Keratinocyte (primary cell): ENCODE data around the gene TTN. TPM values are rescaled to one million over a fixed set of nuclear protein-coding genes. Genes with fewer than 3 reads are reported as not detected.

ENCODE experiments used
- DNase-seq: peaks from one replicate; pipeline ENCODE4 v3.0.0-alpha.2; 2011; ENCODE audit warnings: low read depth, missing footprints, low spot score
- FAIRE-seq: peaks from 2 replicates; lab custom pipeline; 2011; peaks lifted over from hg19 to GRCh38; lab: Jason Lieb, UNC
- H2AFZ ChIP-seq: 2 replicates; pipeline ENCODE4 v1.6.0; 2012; ENCODE audit warnings: low read length, control low read depth, inconsistent platforms; ENCODE audit not compliant: control insufficient read depth
- H3K27ac ChIP-seq: 2 replicates; pipeline ENCODE4 v1.5.1; 2011; ENCODE audit warnings: low read length; ENCODE audit not compliant: control insufficient read depth, insufficient read depth
- H3K27me3 ChIP-seq: 3 replicates; pipeline ENCODE4 v1.6.0; 2011; ENCODE audit warnings: low read length; ENCODE audit not compliant: control insufficient read depth, insufficient read depth; ENCODE audit errors: extremely low read depth
- H3K36me3 ChIP-seq, 2 experiments: 2 replicates in 1 of 2; 3 replicates in 1 of 2; pipeline ENCODE4 v1.5.1; 2011; ENCODE audit warnings: low read length in 2 of 2, mild to moderate bottlenecking in 1 of 2; ENCODE audit not compliant: control insufficient read depth in 2 of 2, insufficient read depth in 2 of 2; ENCODE audit errors: extremely low read depth in 1 of 2
- H3K4me1 ChIP-seq: 3 replicates; pipeline ENCODE4 v1.5.1; 2011; ENCODE audit warnings: low read length; ENCODE audit not compliant: control insufficient read depth, insufficient read depth; ENCODE audit errors: extremely low read depth
- H3K4me2 ChIP-seq: 3 replicates; pipeline ENCODE4 v1.6.0; 2011; ENCODE audit warnings: low read depth, low read length; ENCODE audit not compliant: control insufficient read depth, insufficient read depth; ENCODE audit errors: extremely low read depth
- H3K4me3 ChIP-seq, 3 experiments: fragments of 200-600 bp in 1 of 3; sonication (generic) in 1 of 3; 2 replicates in 2 of 3; 3 replicates in 1 of 3; pipeline ENCODE4 v1.5.1; 2011 to 2016; ENCODE audit warnings: low read length in 3 of 3, mild to moderate bottlenecking in 3 of 3, control low read depth in 2 of 3, inconsistent platforms in 1 of 3, low read depth in 1 of 3, mixed read lengths in 1 of 3, mixed run types in 1 of 3, moderate library complexity in 1 of 3; ENCODE audit not compliant: control insufficient read depth in 2 of 3, insufficient read depth in 2 of 3; ENCODE audit errors: extremely low read depth in 1 of 3
- H3K79me2 ChIP-seq: 2 replicates; pipeline ENCODE4 v1.6.0; 2012; ENCODE audit warnings: low read length; ENCODE audit not compliant: control insufficient read depth, insufficient read depth
- H3K9ac ChIP-seq: 3 replicates; pipeline ENCODE4 v1.6.0; 2011; ENCODE audit warnings: low read length; ENCODE audit not compliant: control insufficient read depth, insufficient read depth; ENCODE audit errors: extremely low read depth
- H3K9me1 ChIP-seq: 3 replicates; pipeline ENCODE4 v1.6.0; 2011; ENCODE audit warnings: low read length; ENCODE audit not compliant: control insufficient read depth, insufficient read depth; ENCODE audit errors: extremely low read depth
- H3K9me3 ChIP-seq: 2 replicates; pipeline ENCODE4 v1.5.1; 2012; ENCODE audit warnings: low read depth, low read length; ENCODE audit not compliant: control insufficient read depth
- H4K20me1 ChIP-seq: 3 replicates; pipeline ENCODE4 v1.6.0; 2011; ENCODE audit warnings: low read length; ENCODE audit not compliant: control insufficient read depth, insufficient read depth; ENCODE audit errors: extremely low read depth
- EZH2 ChIP-seq: IDR thresholded peaks from one replicate; pipeline ENCODE4 v1.6.1; 2012; ENCODE audit warnings: inconsistent platforms, mild to moderate bottlenecking, low read length, moderate library complexity
- dilution Hi-C: fragments of 300-500 bp; cut with MboI; formaldehyde crosslinking; loops from one replicate; pipeline ENCODE4 v1.7.0; 2020; ENCODE audit warnings: low sequenced_read_pairs; ENCODE audit not compliant: extremely low pct_ligation_motif_present
- polyA plus RNA-seq, 5 experiments: library from polyadenylated mRNA; depleted of rRNA in 3 of 5; stranded (reverse) in 3 of 5; stranded (forward) in 1 of 5; unstranded in 1 of 5; fragments of >200 nt; gene quantifications; 1 replicate in 1 of 5; 2 replicates in 3 of 5; 3 replicates in 1 of 5; pipeline versions ENCODE4 v1.2.1 to v1.2.3, GENCODE V29; 2011 to 2012; ENCODE audit warnings: missing spikeins in 2 of 5, low read depth in 1 of 5, low replicate concordance in 1 of 5
- TF ChIP-seq, protein P1 (sequence below), 3 experiments: IDR thresholded peaks in 1 of 3; conservative IDR thresholded peaks in 1 of 3; optimal IDR thresholded peaks in 1 of 3; 2 replicates in 2 of 3; 3 replicates in 1 of 3; pipeline versions ENCODE3 to v1.5.1; 2011; ENCODE audit warnings: low read length in 3 of 3, mild to moderate bottlenecking in 3 of 3, moderate library complexity in 2 of 3, control low read depth in 1 of 3, inconsistent platforms in 1 of 3; ENCODE audit not compliant: insufficient read depth in 2 of 3; ENCODE audit errors: extremely low read depth in 1 of 3

TTN gene
- polyA plus RNA-seq, 1 donor (not counting 4 experiments of a cell fraction or from before 2014, with no cell fraction given): 0.01 TPM

DNA sequence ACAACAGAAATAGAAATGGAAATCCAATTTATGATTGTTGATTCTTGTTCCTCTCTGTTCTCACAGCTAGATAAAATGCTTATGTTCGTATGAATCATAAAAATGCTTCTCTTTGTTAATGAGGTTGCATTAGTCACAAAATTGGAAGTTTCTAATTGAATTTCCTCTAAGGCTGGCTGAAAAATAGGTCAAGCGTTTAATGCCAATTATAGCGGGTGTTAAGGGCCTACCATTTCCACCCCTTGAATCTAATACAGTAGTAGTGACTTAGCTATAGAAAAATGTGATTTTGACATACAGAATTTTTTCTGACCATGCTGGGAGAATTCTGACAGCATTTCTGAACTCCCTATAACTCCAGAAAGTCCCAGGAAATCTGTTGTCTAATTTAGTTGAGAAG is 107.1 kb downstream of the TTN start:
- dilution Hi-C loops: no loop called here
- Histone ChIP-seq H3K4me2 (no peak overlapping the region), H3K36me3 (no peaks in the 10 kb centered on the region), H2AFZ (no peak overlapping the region), H3K27me3 (no peaks in the 10 kb centered on the region), H3K79me2 (no peaks in the 10 kb centered on the region), H3K9me1 (no peaks in the 10 kb centered on the region), H3K9me3 (no peaks in the 10 kb centered on the region), H4K20me1 (no peaks in the 10 kb centered on the region), H3K27ac (no peak overlapping the region), H3K4me1 (no peaks in the 10 kb centered on the region), H3K9ac (no peak overlapping the region), H3K4me3 (no peak overlapping the region)
- no peak for TF ChIP-seq EZH2
- TF ChIP-seq, protein P1, sequence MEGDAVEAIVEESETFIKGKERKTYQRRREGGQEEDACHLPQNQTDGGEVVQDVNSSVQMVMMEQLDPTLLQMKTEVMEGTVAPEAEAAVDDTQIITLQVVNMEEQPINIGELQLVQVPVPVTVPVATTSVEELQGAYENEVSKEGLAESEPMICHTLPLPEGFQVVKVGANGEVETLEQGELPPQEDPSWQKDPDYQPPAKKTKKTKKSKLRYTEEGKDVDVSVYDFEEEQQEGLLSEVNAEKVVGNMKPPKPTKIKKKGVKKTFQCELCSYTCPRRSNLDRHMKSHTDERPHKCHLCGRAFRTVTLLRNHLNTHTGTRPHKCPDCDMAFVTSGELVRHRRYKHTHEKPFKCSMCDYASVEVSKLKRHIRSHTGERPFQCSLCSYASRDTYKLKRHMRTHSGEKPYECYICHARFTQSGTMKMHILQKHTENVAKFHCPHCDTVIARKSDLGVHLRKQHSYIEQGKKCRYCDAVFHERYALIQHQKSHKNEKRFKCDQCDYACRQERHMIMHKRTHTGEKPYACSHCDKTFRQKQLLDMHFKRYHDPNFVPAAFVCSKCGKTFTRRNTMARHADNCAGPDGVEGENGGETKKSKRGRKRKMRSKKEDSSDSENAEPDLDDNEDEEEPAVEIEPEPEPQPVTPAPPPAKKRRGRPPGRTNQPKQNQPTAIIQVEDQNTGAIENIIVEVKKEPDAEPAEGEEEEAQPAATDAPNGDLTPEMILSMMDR (optimal IDR thresholded peaks at IDR 0.05 in 1 of 3, IDR thresholded peaks at IDR 0.05 in 1 of 3, conservative IDR thresholded peaks at IDR 0.05 in 1 of 3; ENCODE audit: extremely low read depth in 1 of 3, insufficient read depth in 2 of 3, low read length in 3 of 3): no peak
- DNase-seq (no peak), FAIRE-seq (no peak)

GRCh38 chr2:178692845-178693244 is 114.4 kb downstream of the TTN start:
- dilution Hi-C loops: no loop called here
- Histone ChIP-seq H3K9ac (no peak overlapping the region), H3K79me2 (no peaks in the 10 kb centered on the region), H3K4me2 (no peak overlapping the region), H3K9me1 (no peaks in the 10 kb centered on the region), H3K36me3 (no peaks in the 10 kb centered on the region), H3K9me3 (no peaks in the 10 kb centered on the region), H3K27me3 (no peaks in the 10 kb centered on the region), H2AFZ (no peak overlapping the region), H3K4me1 (no peaks in the 10 kb centered on the region), H3K27ac (no peak overlapping the region), H4K20me1 (no peaks in the 10 kb centered on the region), H3K4me3 (no peak overlapping the region)
- DNase-seq (no peak), FAIRE-seq (no peak)
- no peak for TF ChIP-seq EZH2
- TF ChIP-seq, protein P1 (optimal IDR thresholded peaks at IDR 0.05 in 1 of 3, IDR thresholded peaks at IDR 0.05 in 1 of 3, conservative IDR thresholded peaks at IDR 0.05 in 1 of 3; ENCODE audit: extremely low read depth in 1 of 3, insufficient read depth in 2 of 3, low read length in 3 of 3): no peak
